ENCODE results near the gene ARID3A. TPM values are rescaled to one million over a fixed set of nuclear protein-coding genes. Genes with fewer than 3 reads are reported as not detected.

Gene ARID3A
- total RNA-seq, 1 experiment from 2014 or later, result 116 TPM

DNA sequence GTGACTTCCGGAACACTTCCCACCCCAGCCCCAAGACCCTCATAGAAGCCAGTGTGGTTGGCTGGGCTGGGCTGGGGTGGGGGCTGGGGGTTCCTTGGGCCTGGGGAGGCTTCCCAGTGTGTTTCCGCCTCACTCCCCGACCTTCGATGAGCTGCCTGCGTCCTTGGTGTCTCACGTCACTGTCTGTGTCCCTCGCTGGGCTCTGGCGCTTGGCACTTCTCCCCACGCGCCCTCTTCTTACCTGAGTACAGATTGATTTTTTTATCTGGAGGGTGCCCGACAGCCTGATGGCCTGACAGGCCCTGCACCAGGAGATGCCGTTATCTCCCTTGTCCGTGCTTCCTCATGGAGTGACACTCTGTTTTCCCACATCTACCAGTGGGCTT lies 66.8 kb downstream of the ARID3A start (continued):
- TF ChIP-seq HMGA2 (CRISPR knock-in tag; IDR thresholded peaks at IDR 0.05) (no peak), FOXK1 (CRISPR knock-in tag; IDR thresholded peaks at IDR 0.05) (no peak), JUN (CRISPR knock-in tag; IDR thresholded peaks at IDR 0.05) (no peak), MAX (CRISPR knock-in tag; IDR thresholded peaks at IDR 0.05) (no peak), FOXJ3 (CRISPR knock-in tag; IDR thresholded peaks at IDR 0.05; ENCODE audit: borderline replicate concordance) (no peak), NR3C1 (CRISPR knock-in tag; conservative IDR thresholded peaks at IDR 0.05; ENCODE audit: low read depth) (no peak), ATF6 (CRISPR knock-in tag; IDR thresholded peaks at IDR 0.05) (no peak)
- TF ChIP-seq, protein P1, sequence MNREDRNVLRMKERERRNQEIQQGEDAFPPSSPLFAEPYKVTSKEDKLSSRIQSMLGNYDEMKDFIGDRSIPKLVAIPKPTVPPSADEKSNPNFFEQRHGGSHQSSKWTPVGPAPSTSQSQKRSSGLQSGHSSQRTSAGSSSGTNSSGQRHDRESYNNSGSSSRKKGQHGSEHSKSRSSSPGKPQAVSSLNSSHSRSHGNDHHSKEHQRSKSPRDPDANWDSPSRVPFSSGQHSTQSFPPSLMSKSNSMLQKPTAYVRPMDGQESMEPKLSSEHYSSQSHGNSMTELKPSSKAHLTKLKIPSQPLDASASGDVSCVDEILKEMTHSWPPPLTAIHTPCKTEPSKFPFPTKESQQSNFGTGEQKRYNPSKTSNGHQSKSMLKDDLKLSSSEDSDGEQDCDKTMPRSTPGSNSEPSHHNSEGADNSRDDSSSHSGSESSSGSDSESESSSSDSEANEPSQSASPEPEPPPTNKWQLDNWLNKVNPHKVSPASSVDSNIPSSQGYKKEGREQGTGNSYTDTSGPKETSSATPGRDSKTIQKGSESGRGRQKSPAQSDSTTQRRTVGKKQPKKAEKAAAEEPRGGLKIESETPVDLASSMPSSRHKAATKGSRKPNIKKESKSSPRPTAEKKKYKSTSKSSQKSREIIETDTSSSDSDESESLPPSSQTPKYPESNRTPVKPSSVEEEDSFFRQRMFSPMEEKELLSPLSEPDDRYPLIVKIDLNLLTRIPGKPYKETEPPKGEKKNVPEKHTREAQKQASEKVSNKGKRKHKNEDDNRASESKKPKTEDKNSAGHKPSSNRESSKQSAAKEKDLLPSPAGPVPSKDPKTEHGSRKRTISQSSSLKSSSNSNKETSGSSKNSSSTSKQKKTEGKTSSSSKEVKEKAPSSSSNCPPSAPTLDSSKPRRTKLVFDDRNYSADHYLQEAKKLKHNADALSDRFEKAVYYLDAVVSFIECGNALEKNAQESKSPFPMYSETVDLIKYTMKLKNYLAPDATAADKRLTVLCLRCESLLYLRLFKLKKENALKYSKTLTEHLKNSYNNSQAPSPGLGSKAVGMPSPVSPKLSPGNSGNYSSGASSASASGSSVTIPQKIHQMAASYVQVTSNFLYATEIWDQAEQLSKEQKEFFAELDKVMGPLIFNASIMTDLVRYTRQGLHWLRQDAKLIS (CRISPR knock-in tag; IDR thresholded peaks at IDR 0.05; ENCODE audit: borderline replicate concordance), result no peak
- TF ChIP-seq, protein P2, sequence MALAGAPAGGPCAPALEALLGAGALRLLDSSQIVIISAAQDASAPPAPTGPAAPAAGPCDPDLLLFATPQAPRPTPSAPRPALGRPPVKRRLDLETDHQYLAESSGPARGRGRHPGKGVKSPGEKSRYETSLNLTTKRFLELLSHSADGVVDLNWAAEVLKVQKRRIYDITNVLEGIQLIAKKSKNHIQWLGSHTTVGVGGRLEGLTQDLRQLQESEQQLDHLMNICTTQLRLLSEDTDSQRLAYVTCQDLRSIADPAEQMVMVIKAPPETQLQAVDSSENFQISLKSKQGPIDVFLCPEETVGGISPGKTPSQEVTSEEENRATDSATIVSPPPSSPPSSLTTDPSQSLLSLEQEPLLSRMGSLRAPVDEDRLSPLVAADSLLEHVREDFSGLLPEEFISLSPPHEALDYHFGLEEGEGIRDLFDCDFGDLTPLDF (CRISPR knock-in tag; IDR thresholded peaks at IDR 0.05), result no peak
- TF ChIP-seq, protein P3, sequence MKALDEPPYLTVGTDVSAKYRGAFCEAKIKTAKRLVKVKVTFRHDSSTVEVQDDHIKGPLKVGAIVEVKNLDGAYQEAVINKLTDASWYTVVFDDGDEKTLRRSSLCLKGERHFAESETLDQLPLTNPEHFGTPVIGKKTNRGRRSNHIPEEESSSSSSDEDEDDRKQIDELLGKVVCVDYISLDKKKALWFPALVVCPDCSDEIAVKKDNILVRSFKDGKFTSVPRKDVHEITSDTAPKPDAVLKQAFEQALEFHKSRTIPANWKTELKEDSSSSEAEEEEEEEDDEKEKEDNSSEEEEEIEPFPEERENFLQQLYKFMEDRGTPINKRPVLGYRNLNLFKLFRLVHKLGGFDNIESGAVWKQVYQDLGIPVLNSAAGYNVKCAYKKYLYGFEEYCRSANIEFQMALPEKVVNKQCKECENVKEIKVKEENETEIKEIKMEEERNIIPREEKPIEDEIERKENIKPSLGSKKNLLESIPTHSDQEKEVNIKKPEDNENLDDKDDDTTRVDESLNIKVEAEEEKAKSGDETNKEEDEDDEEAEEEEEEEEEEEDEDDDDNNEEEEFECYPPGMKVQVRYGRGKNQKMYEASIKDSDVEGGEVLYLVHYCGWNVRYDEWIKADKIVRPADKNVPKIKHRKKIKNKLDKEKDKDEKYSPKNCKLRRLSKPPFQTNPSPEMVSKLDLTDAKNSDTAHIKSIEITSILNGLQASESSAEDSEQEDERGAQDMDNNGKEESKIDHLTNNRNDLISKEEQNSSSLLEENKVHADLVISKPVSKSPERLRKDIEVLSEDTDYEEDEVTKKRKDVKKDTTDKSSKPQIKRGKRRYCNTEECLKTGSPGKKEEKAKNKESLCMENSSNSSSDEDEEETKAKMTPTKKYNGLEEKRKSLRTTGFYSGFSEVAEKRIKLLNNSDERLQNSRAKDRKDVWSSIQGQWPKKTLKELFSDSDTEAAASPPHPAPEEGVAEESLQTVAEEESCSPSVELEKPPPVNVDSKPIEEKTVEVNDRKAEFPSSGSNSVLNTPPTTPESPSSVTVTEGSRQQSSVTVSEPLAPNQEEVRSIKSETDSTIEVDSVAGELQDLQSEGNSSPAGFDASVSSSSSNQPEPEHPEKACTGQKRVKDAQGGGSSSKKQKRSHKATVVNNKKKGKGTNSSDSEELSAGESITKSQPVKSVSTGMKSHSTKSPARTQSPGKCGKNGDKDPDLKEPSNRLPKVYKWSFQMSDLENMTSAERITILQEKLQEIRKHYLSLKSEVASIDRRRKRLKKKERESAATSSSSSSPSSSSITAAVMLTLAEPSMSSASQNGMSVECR (CRISPR knock-in tag; IDR thresholded peaks at IDR 0.05; ENCODE audit: borderline replicate concordance), result no peak

- TF ChIP-seq ATF6 (CRISPR knock-in tag; IDR thresholded peaks at IDR 0.05) (no peak), SP1 (CRISPR knock-in tag; conservative IDR thresholded peaks at IDR 0.05) (no peak)
- peak; percentile 16 for DNase-seq (ENCODE audit: low spot score)
- Mint-ChIP-seq H3K4me1 (peaks cover 5% of the 10 kb centered on the region; the same call in 1 of the 2 replicates), H3K4me3 (no peak overlapping the region), H3K9me3 (no peaks in the 10 kb centered on the region), H3K36me3 (peaks cover 8% of the 10 kb centered on the region), H3K27me3 (ENCODE audit: low read depth) (peaks cover 19% of the 10 kb centered on the region), H3K27ac (no peak overlapping the region)
- ChIA-PET CTCF (interaction anchor here (4.0 kb wide), 1 partner anchor 9 kb away, joined by 20 read pairs; the partner anchor contains the start of gene WDR18), POLR2A (no interaction called here)
- ATAC-seq, result no peak
Observed at GRCh38 chr19:993361-993830, 67.6 kb downstream of the ARID3A start.

All from WTC11 (cell line).